MM.1S (cell line): ENCODE data around the gene HIPK2.

Experiments used
- DNase-seq: peaks from one replicate; pipeline ENCODE4 v3.0.0-alpha.2; 2015
- H2AFZ ChIP-seq: fragments of 300-600 bp; sonication (generic); 2 replicates; pipeline ENCODE4 v1.6.0; 2016; ENCODE audit warnings: antibody characterized with exemption, low read length
- H3F3A ChIP-seq: fragments of 300-600 bp; sonication (generic); 2 replicates; pipeline ENCODE4 v1.6.1; 2016; ENCODE audit warnings: mild to moderate bottlenecking, antibody characterized with exemption, low read length, moderate library complexity, mixed read lengths; ENCODE audit not compliant: insufficient read depth
- H3K27ac ChIP-seq: fragments of 300-600 bp; sonication (generic); 2 replicates; pipeline ENCODE4 v1.5.1; 2016; ENCODE audit warnings: mild to moderate bottlenecking, low read length
- H3K27me3 ChIP-seq: fragments of 300-600 bp; sonication (generic); replicated peaks from 2 replicates; pipeline ENCODE4 v1.6.0; 2016; ENCODE audit warnings: low read length; ENCODE audit not compliant: insufficient read depth
- H3K36me3 ChIP-seq: fragments of 300-600 bp; sonication (generic); replicated peaks from 2 replicates; pipeline ENCODE4 v1.6.1; 2016; ENCODE audit warnings: mild to moderate bottlenecking, low read length, mixed read lengths; ENCODE audit not compliant: insufficient read depth
- H3K4me1 ChIP-seq: fragments of 300-600 bp; sonication (generic); 2 replicates; pipeline ENCODE4 v1.6.1; 2016; ENCODE audit warnings: low read length, mixed read lengths
- H3K4me2 ChIP-seq: fragments of 300-600 bp; sonication (generic); 2 replicates; pipeline ENCODE4 v1.6.0; 2016; ENCODE audit warnings: low read depth, low read length
- H3K4me3 ChIP-seq: fragments of 300-600 bp; sonication (generic); 2 replicates; pipeline ENCODE4 v1.5.1; 2016; ENCODE audit warnings: low read length, mixed read lengths
- H3K79me2 ChIP-seq: fragments of 300-600 bp; sonication (generic); 2 replicates; pipeline ENCODE4 v1.6.1; 2016; ENCODE audit warnings: mixed run types, low read length, mixed read lengths
- H3K9ac ChIP-seq: fragments of 300-600 bp; sonication (generic); 2 replicates; pipeline ENCODE4 v1.6.1; 2016; ENCODE audit warnings: low read length, mixed read lengths
- H3K9me2 ChIP-seq: fragments of 300-600 bp; sonication (generic); replicated peaks from 2 replicates; pipeline ENCODE4 v1.6.1; 2016; ENCODE audit warnings: mild to moderate bottlenecking, low read length, mixed read lengths; ENCODE audit not compliant: insufficient read depth
- H3K9me3 ChIP-seq: fragments of 300-600 bp; sonication (generic); replicated peaks from 2 replicates; pipeline ENCODE4 v1.6.1; 2016; ENCODE audit warnings: mild to moderate bottlenecking, low read length, mixed read lengths; ENCODE audit not compliant: insufficient read depth
- H4K20me1 ChIP-seq: fragments of 300-600 bp; sonication (generic); 2 replicates; pipeline ENCODE4 v1.6.1; 2016; ENCODE audit warnings: mild to moderate bottlenecking, low read length, moderate library complexity, mixed read lengths; ENCODE audit not compliant: insufficient read depth
- CTCF ChIP-seq: fragments of 300-600 bp; sonication (generic); IDR thresholded peaks from 2 replicates; pipeline ENCODE4 v1.5.1; 2016; ENCODE audit warnings: antibody characterized with exemption, low read length, mixed read lengths
- EZH2 ChIP-seq: fragments of 300-600 bp; sonication (generic); optimal IDR thresholded peaks from 2 replicates; pipeline ENCODE3; 2017; ENCODE audit warnings: low read depth, mild to moderate bottlenecking, antibody characterized with exemption, low read length, mixed read lengths
- EZH2phosphoT487 ChIP-seq: fragments of 300-600 bp; sonication (generic); IDR thresholded peaks from 2 replicates; pipeline ENCODE4 v1.6.1; 2018; ENCODE audit warnings: antibody characterized with exemption, low read length

HIPK2 gene

GRCh38 chr7:139659922-139660316, 117.9 kb downstream of the HIPK2 start:
- no peak overlapping the region for H3K4me3 ChIP-seq
- H3K9ac ChIP-seq = no peak overlapping the region
- H3K9me3 ChIP-seq = no peaks in the 10 kb centered on the region
- H3K27me3 ChIP-seq = no peaks in the 10 kb centered on the region
- no peaks in the 10 kb centered on the region for H4K20me1 ChIP-seq
- no peak overlapping the region for H3K4me2 ChIP-seq
- no peaks in the 10 kb centered on the region for H3K4me1 ChIP-seq
- no peak overlapping the region for H3K27ac ChIP-seq
- H3K79me2 ChIP-seq = peaks cover 14% of the 10 kb centered on the region
- no peaks in the 10 kb centered on the region for H3K9me2 ChIP-seq
- H3F3A ChIP-seq = no peaks in the 10 kb centered on the region
- H3K36me3 ChIP-seq = no peaks in the 10 kb centered on the region
- TF ChIP-seq EZH2 = no peak
- no peak for TF ChIP-seq CTCF
- TF ChIP-seq EZH2phosphoT487 = no peak
- DNase-seq = no peak
- H2AFZ ChIP-seq = no peak overlapping the region

- Histone ChIP-seq H3K9me3 (no peaks in the 10 kb centered on the region), H3K79me2 (peaks cover 14% of the 10 kb centered on the region), H3K4me3 (no peak overlapping the region), H3K4me2 (no peak overlapping the region), H3K4me1 (no peaks in the 10 kb centered on the region), H4K20me1 (no peaks in the 10 kb centered on the region), H3K27me3 (no peaks in the 10 kb centered on the region), H3F3A (no peaks in the 10 kb centered on the region), H3K9ac (no peak overlapping the region), H3K27ac (no peak overlapping the region), H3K36me3 (no peaks in the 10 kb centered on the region), H2AFZ (no peak overlapping the region), H3K9me2 (no peaks in the 10 kb centered on the region)
- no peak for DNase-seq
- TF ChIP-seq EZH2 (no peak), CTCF (no peak), EZH2phosphoT487 (no peak)
Measured at GRCh38 chr7:139658908-139659675, 118.7 kb downstream of the HIPK2 start.

- peaks cover 14% of the 10 kb centered on the region for H3K79me2 ChIP-seq
- H3K9ac ChIP-seq = no peak overlapping the region
Measured at GRCh38 chr7:139658296-139658695, 119.5 kb downstream of the HIPK2 start.

More at GRCh38 chr7:139658296-139658695, 119.5 kb downstream of the HIPK2 start:
- no peak for DNase-seq
- H3K9me2 ChIP-seq = no peaks in the 10 kb centered on the region
- H3K9me3 ChIP-seq = no peaks in the 10 kb centered on the region
- H3K27me3 ChIP-seq = no peaks in the 10 kb centered on the region
- H4K20me1 ChIP-seq = no peaks in the 10 kb centered on the region
- H3K36me3 ChIP-seq = no peaks in the 10 kb centered on the region
- H3F3A ChIP-seq = no peaks in the 10 kb centered on the region
- no peak overlapping the region for H2AFZ ChIP-seq
- H3K4me3 ChIP-seq = no peak overlapping the region
- H3K4me2 ChIP-seq = no peak overlapping the region
- no peaks in the 10 kb centered on the region for H3K4me1 ChIP-seq
- TF ChIP-seq EZH2phosphoT487 (no peak), EZH2 (no peak), CTCF (no peak)
- H3K27ac ChIP-seq = no peak overlapping the region
